ENCODE results near the gene SFT2D1. TPM values are rescaled to one million over a fixed set of nuclear protein-coding genes. Genes with fewer than 3 reads are reported as not detected.

SFT2D1 gene
- total and polyA plus RNA-seq, 9 of the 15 experiments (the other 6 are each of a cell fraction or from before 2014, with no cell fraction given), result 54.4 to 140 (median 74.6) TPM

- H2AFZ ChIP-seq (ENCODE audit: low read depth, low read length), result no peak overlapping the region
- H3K4me3 ChIP-seq, result no peak overlapping the region
- peaks cover 13% of the 10 kb centered on the region in 2 experiments for H3K4me1 ChIP-seq (replicated peaks in 1 of 2; ENCODE audit: control insufficient read depth in 2 of 2, insufficient read depth in 2 of 2, low read length in 2 of 2)
- intact Hi-C loops (cut with micrococcal nuclease) (no loop called here), in situ Hi-C loops (cut with MboI) (no loop called here)
- peak overlapping the region in 1 of 2 experiments; percentile 27; a peak in 1 of 4 replicates for H3K9ac ChIP-seq (ENCODE audit: insufficient read depth in 1 of 2, low read depth in 2 of 2, low read length in 2 of 2)
- no TSS peak for BruUV-seq (replicated peaks)
- FAIRE-seq (no peak), DNase-seq (ENCODE audit: extremely low read depth in 1 of 4, low spot score in 3 of 4) (no peak), ATAC-seq (no peak; the same call in 2 of the 3 replicates)
- H3K27ac ChIP-seq (ENCODE audit: extremely low read depth, low read depth, low read length), result no peak overlapping the region
- no peaks in the 10 kb centered on the region for H3K79me2 ChIP-seq (ENCODE audit: control insufficient read depth, insufficient read depth, low read length)
- no peak overlapping the region for H3K4me2 ChIP-seq (ENCODE audit: insufficient read depth, low read length)
- TF ChIP-seq ETV1 (tag; conservative IDR thresholded peaks at IDR 0.05; ENCODE audit: low read depth) (no peak), ARHGAP35 (IDR thresholded peaks at IDR 0.05; ENCODE audit: partially characterized antibody) (no peak), RNF219 (CRISPR knock-in tag; IDR thresholded peaks at IDR 0.05) (no peak), ZNF592 (IDR thresholded peaks at IDR 0.05) (no peak), TCFL5 (CRISPR knock-in tag; conservative IDR thresholded peaks at IDR 0.05) (no peak), ETV5 (CRISPR knock-in tag; IDR thresholded peaks at IDR 0.05; ENCODE audit: low read depth) (no peak), ZNF165 (CRISPR knock-in tag; IDR thresholded peaks at IDR 0.05; ENCODE audit: borderline replicate concordance) (no peak), TCF7L2 (IDR thresholded peaks at IDR 0.05; ENCODE audit: low read depth, low read length) (no peak), CCNT2 (IDR thresholded peaks at IDR 0.05; ENCODE audit: borderline replicate concordance, extremely low read depth, insufficient read length, low read depth, low read length) (no peak), OTX1 (CRISPR knock-in tag; IDR thresholded peaks at IDR 0.05) (no peak)
- no peaks in the 10 kb centered on the region for H4K20me1 ChIP-seq (replicated peaks; ENCODE audit: control insufficient read depth, insufficient read depth, low read length)
- H3K9me1 ChIP-seq (ENCODE audit: control insufficient read depth, insufficient read depth, low read length), result no peaks in the 10 kb centered on the region
- peaks cover 22% of the 10 kb centered on the region; the same call in 1 of the 3 replicates for H3K36me3 ChIP-seq (ENCODE audit: control insufficient read depth, insufficient read depth, low read length)
- WGBS (ENCODE audit: insufficient coverage, low coverage, missing lambda C conversion rate), result 54% methylated on average over 19 of the region's 19 CpGs
- ChIA-PET POLR2A (interaction anchor here (0.6 to 2.1 kb wide), 7 partner anchors 8 to 151 kb away, joined by 3 to 4 read pairs (median 3); no protein-coding TSS in a partner anchor), CTCF (ENCODE audit: low intra/inter-chr PET ratio) (no interaction called here)
- H3K27me3 ChIP-seq (ENCODE audit: control insufficient read depth in 2 of 2, insufficient read depth in 2 of 2, low read length in 2 of 2), result no peaks in the 10 kb centered on the region
- H3K9me3 ChIP-seq (replicated peaks; ENCODE audit: control insufficient read depth, insufficient read depth, low read depth, low read length), result no peaks in the 10 kb centered on the region
Measured at GRCh38 chr6:166317261-166318212, 24.8 kb downstream of the SFT2D1 start.
